Embryonic facial prominence (tissue), 1 donor: ENCODE measurements around the gene PARL.
"Not testable (repeated sequence)": the region's sequence is repeated elsewhere in the genome, so short reads cannot be mapped to it uniquely, and the experiment has no call there.

Experiments used
- DNase-seq: peaks from one replicate; pipeline ENCODE4 v3.0.0-alpha.2; 2016; ENCODE audit errors: extremely low spot score

The PARL gene

DNA sequence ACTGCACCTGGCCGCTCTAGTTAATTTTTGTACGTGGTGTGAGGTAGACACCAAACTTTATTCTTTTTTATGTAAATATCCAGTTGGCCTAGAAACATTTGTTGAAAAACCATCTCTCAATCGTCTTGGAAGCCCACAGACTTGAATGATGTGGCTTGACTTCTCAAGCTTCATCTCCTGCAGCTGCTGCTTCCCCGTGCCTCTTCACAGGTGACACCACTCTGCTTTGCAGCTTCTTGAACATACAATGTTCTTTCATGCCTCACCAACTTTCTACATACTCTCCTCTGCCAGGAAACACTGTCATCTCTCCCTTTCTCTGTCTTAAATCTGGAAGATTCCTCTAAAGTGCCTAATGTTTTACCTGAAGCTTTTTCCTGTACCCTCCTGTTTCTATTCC lies 94.9 kb downstream of the PARL start:
- no peak for DNase-seq

GRCh38 chr3:183784503-183784902 lies 100.2 kb downstream of the PARL start:
- not testable (repeated sequence) for DNase-seq

DNA sequence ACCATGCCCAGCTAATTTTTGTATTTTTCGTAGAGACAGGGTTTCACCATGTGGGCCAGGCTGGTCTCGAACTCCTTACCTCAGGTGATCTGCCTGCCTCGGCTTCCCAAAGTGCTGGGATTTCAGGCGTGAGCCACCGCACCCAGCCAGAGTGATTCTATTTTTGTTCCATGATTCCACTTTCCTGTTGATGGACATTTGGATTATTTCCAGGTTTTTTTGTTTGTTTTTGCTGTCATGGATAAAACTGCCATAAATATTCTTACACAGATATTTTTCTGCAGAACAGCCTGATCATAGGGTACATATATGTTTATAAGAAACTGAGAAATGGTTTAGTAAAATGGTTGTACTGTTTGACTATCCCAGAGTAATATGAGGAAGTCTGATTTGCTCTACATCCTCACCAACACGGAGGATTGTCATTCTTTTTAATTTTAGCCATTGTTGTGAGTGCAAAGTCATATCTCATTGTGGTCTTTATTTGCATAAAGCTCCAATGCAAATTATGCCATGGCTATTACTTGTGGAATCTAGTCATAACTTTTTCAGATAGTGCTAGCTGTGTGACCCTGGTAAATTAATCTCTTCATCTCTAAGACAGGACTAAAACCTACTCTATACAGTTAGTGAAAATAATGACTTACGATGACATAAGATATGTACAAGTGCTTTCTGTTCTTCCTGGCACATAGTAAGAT lies 102.0 kb downstream of the PARL start:
- DNase-seq, result no peak

DNA sequence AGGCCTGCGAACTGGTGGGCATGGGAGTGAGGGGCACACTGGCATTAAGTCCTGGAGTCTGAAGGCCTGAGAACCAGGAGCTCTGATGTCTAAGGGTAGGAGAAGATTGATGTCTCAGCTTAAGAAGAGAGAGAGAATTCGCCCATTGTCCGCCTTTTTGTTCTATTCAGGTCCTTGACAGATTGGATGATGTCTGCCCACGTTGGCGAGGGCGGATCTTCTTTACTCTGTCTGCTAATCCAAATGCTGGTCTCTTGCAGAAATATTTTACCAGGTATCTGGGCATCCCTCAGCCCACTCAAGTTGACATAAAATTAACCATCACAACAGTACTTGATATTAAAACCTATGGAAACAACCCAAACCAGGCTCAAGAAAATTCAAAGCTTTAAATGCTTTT lies 103.4 kb downstream of the PARL start:
- DNase-seq, result no peak

GRCh38 chr3:183779896-183780465 lies 104.7 kb downstream of the PARL start:
- DNase-seq, result no peak
